ENCODE results near the gene B4GALT6.

Gene B4GALT6

DNA sequence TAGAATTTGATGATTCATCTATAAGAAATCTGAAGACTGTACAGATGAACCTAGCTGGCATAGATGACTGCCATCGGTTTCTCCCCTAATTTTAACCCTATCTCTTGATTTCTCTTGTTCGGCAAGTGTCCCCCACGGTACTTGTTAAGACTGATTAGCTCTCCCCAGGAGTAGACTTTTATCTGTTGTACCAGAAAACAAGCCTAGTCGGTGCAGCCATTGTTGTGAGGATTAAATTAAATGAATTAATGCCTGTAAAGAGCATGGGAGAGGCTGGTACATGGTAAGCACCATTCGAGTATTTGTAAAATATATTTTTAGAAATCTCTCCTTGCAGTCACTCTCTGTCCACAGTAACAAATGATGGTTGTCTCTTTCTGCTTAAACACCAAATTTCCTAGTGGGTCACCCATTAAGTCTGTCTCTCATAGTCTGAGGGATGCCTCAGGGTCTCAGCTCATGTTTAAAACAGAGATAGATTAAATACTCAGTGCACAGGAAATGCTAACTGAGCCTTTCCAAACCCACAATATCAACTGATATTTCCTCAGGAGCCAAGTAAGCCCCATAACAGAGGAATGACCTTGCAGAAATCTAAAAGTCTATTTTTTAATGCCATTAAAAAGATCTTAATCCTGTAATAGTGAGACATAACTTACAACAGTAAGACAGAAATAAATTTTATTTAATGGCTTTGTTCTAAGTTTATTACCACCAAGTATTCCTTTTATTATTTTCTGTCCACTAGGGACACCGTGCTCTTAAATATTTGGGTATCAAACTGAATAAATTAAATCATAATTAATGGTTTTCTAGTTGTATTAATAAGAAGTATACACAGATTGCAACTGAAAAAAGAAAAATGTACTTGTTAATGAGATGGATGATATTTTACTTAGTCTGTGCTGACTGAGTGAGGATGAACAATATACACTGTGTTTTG, 2.9 kb upstream of the B4GALT6 start:
- no peak overlapping the region for H3K4me3 ChIP-seq (ENCODE audit: low read depth, low read length)
- TF ChIP-seq, protein P1, sequence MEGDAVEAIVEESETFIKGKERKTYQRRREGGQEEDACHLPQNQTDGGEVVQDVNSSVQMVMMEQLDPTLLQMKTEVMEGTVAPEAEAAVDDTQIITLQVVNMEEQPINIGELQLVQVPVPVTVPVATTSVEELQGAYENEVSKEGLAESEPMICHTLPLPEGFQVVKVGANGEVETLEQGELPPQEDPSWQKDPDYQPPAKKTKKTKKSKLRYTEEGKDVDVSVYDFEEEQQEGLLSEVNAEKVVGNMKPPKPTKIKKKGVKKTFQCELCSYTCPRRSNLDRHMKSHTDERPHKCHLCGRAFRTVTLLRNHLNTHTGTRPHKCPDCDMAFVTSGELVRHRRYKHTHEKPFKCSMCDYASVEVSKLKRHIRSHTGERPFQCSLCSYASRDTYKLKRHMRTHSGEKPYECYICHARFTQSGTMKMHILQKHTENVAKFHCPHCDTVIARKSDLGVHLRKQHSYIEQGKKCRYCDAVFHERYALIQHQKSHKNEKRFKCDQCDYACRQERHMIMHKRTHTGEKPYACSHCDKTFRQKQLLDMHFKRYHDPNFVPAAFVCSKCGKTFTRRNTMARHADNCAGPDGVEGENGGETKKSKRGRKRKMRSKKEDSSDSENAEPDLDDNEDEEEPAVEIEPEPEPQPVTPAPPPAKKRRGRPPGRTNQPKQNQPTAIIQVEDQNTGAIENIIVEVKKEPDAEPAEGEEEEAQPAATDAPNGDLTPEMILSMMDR (IDR thresholded peaks at IDR 0.05; ENCODE audit: borderline replicate concordance, insufficient read depth, low read depth, low read length) = no peak

DNA sequence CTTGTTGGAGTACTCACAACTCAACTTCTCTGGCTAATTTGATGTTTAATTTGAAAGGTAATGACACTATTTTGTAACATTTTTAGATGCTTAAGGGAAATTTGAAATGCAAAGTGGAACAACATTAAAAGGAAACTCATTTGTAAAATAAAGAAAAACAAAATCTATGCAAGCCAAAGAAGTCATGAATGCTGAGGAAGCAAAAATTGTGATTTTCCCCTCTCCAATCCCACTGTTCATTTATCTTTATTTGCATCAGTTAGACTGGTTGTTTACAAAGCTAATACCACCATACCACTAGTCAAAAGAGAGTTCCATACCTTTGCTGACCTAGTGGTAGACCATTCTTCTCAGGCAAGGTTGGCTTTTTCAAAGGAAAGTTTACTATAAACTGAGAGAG, 2.2 kb upstream of the B4GALT6 start:
- TF ChIP-seq, protein P1 (IDR thresholded peaks at IDR 0.05; ENCODE audit: borderline replicate concordance, insufficient read depth, low read depth, low read length) = no peak
- no peak overlapping the region for H3K4me3 ChIP-seq (ENCODE audit: low read depth, low read length)

DNA sequence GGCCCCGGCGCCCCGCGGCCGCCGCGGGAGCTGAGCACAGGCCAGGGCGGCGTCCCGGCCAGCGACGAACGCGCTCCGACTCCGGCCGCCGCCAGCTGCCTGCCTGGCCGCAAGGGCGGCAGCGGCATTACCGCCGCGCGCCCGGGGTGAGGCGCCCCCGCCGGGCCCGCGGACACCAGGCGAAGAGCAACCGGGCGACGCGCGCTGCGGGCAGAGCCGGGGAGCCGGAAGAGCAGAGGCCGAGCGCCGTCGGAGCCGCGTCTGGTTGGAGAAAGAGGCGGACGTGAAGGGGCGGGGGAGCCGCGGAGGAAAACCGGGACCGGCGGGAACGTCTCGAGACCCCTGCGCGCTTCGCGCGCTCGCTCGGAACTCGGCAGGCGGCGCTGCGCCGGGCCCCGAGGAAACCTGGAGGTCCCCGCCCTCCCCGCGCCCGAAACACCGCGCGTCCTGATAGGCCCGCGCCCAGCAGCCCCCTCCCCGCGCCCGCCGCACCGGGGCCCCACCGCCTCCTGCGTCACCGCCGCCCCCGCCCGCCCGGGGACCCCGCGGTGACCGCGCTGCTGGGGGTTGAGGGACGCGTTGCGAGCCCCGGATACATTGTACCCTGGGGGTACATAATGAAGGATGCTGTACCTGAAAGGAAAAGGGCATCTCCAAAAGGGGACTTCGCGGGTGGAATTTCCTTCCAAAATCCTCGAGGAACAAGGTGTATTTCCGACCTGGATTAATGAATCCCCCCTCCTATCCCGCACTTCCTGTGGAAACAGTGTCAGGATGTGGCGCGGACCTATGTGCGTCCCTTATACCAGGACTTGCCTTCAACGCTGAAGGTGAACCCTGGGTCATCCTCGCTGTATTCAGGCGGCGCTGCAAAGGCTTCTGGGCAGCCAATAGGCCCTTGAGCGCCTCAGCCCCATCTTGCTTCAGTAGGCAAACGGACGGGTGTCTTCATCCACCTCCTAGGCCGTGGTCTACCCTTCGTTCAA, 1.0 kb upstream of the B4GALT6 start:
- H3K4me3 ChIP-seq (ENCODE audit: low read depth, low read length) = peak overlapping the region; percentile 93
- TF ChIP-seq, protein P1 (IDR thresholded peaks at IDR 0.05; ENCODE audit: borderline replicate concordance, insufficient read depth, low read depth, low read length) = peak; percentile 53

DNA sequence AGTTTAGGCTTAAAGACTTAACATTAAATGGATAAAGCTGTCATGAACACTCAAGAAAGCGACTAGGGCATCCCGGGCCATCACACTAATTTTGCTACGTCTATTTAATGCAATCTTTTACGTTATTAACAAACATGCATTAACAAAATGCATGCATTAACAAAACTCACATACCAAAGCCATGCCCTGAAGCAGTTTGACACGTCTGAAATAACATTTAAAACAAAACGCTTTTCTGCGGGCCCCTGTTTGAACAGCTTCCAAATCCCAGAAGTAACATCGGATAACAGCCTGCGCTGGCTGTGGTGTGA, 458 bp downstream of the B4GALT6 start:
- H3K4me3 ChIP-seq (ENCODE audit: low read depth, low read length) = peak overlapping the region; percentile 93
- TF ChIP-seq, protein P1 (IDR thresholded peaks at IDR 0.05; ENCODE audit: borderline replicate concordance, insufficient read depth, low read depth, low read length) = no peak

DNA sequence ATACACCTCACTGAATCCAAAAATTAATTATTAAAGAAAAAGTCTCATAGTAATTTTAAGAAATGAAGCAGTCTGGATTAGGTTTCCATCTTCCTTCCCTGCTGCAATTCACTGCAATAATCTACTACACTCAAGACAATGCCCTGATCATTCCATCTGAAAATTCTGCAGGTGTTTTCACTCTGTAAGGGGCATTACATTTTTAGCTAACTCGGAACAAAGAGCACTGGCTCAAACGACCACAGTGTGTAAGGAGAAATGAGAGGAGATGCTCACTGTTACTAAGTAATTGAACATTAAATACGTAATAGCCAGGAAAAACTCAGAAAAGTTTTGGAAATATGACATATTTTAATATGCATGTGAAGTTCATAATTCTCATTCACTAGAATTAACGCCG, 1.3 kb downstream of the B4GALT6 start:
- peak overlapping the region; percentile 93 for H3K4me3 ChIP-seq (ENCODE audit: low read depth, low read length)
- TF ChIP-seq, protein P1 (IDR thresholded peaks at IDR 0.05; ENCODE audit: borderline replicate concordance, insufficient read depth, low read depth, low read length) = no peak

DNA sequence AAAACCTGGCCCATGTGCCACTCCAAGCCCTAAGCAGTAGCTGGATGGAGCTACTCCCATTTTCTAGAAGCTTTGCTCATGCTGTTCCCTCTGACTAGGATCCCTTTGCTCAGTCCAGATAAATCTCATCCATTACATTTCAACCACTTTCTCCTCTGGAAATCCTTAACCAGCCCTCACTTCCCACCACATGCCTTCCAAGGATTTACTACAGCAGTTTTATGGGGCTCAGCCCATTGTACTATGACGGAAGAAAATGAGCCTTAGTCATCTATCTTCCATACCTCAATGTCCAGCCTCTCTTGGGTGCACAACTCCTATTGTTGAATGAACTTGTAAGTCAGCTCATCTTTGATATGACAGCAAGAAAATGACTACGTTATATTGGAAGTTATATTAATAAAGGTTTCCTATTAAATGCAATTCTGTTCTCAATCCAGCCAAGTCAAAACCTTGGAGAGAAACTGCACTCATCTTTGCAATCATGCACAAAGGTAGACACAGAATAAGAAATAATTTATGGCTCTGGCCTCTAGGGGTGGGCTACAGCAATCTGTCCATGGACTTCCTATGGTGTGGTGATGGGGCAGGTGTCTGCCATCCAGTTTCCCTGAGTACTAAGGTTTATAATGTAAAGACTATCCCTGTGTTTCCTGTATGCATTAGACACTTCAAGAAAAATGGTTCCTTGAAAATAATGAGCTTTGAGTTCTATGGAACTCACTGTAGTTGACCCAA, 3.4 kb downstream of the B4GALT6 start:
- no peak overlapping the region for H3K4me3 ChIP-seq (ENCODE audit: low read depth, low read length)

More for the DNA sequence above, 3.4 kb downstream of the B4GALT6 start:
- TF ChIP-seq, protein P1 (IDR thresholded peaks at IDR 0.05; ENCODE audit: borderline replicate concordance, insufficient read depth, low read depth, low read length) = peak; percentile 54
